Activated CD4-positive, alpha-beta T cell treated with anti-CD3 and anti-CD28 coated beads, Interleukin-10, Interleukin-2, amounts not matched to agents 100 ng/mL and 50 ng/mL, durations not matched to agents 16 hours and 8 hours (primary cell): Measurements from ENCODE around the gene ARID2.

Experiments used
- DNase-seq: peaks from one replicate; pipeline ENCODE4 v3.0.0-alpha.2; 2020

Gene ARID2

GRCh38 chr12:45721369-45721768 lies 8.1 kb upstream of the ARID2 start:
- no peak for DNase-seq

DNA sequence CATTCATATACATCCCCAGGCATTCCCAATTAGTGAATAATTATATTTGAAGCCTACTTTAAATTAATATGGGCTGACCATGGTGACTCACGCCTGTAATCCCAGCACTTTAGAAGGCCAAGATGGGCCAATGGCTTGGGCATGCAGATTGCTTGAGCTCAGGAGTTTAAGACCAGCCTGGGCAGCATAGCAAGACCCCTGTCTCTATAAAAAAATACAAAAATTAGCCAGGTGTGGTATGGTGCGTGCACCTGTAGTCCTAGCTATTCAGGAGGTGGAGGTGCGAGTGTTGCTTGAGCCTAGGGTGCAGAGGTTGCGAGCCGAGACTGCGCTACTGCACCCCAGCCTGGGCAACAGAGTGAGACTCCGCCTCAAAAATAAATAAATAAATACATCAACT lies 7.6 kb upstream of the ARID2 start:
- DNase-seq = no peak

- peak; percentile 65 for DNase-seq
Observed at GRCh38 chr12:45725631-45726602, 3.6 kb upstream of the ARID2 start.

- DNase-seq = peak; percentile 30
Observed at GRCh38 chr12:45726603-45727300, 2.8 kb upstream of the ARID2 start.

GRCh38 chr12:45727301-45727979 lies 2.1 kb upstream of the ARID2 start:
- DNase-seq = peak; percentile 95

- DNase-seq = no peak
Observed at GRCh38 chr12:45727980-45728629, 1.4 kb upstream of the ARID2 start.

DNA sequence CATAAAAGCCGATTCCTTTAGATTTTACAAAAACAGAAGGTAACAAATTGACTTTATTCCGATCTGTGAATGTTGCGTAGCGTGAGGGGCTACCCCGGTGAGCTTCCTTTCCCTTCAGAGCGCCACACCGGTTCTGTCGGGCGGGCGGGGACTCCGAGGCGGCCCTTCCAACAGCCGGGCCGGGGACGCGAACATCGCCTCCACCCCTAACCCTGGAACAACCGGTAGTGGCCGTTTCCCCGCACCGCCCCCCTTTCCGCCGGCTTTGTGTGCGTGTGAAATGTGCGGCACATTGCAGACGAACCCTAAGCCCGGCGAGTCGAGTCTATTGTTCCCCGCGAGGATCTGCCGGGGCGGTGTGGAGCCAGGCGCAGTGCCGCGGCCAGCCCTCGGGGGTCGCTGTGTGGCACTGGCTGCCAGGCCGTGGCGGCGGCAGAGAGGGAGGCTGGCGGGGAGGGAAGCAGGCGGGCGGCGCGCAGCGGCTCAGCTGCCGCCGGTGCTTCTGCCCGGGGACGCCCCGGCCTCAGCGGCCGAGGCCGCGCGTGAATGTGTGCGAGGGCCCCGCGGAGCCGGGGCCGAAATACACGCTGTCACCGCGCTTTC lies 775 bp upstream of the ARID2 start:
- peak; percentile 98 for DNase-seq

DNA sequence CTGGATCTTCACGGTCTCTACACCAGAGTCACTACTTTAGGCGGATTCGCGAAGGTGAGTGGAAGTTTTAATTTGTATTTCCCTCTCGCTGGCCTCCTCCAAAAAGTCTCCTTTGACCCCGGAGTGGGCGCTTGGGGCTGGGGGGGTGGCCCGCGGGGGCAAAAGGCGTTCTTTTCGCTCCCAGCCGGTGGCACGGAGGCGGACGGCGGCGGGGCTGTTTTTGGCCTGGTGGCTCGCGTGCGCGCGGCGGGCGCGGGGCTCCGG lies 510 bp downstream of the ARID2 start:
- peak; percentile 36 for DNase-seq

DNA sequence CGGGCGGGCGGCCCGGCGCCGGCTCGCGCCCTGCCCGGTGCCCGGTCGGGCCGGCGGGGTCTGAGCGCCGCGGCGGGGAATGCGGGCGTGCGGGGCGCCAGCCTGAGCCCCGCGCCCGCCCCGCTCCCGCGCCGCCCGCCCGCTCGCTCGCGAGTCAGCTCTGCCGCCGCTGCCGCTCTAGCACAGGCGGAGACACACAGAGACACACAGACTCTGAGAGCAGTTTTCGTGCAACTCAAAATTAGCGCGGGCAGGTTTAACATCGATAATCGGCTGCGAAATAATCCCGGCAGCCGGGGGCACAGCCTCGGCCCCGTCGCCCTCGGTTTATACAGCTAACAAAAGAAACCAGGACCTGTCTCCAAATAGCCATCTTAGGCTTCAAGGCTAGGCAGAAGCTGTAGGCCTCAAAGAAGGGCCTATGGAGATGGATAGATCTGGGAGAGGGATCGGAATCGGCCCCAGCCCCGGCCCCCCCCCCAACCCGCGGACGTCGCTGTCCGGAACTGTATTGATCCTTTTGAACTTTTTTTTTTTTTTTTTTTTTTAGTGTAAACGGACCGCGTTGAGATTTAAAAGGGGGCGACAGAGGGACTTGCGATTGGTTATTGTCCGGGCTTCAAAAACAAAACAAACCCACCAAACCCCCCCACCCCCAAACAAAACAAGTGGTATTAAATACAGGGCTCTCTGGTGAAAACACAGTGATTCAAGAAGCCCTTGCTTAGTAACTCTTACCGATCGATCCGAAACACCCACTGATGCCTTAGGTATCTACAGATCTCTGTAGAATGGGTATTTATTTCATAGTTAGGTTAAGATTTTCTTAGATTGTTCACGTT lies 1.1 kb downstream of the ARID2 start:
- peak; percentile 67 for DNase-seq

GRCh38 chr12:45731190-45731775 lies 1.8 kb downstream of the ARID2 start:
- no peak for DNase-seq

- peak; percentile 55 for DNase-seq
Observed at GRCh38 chr12:45732250-45732649, 2.7 kb downstream of the ARID2 start.

DNA sequence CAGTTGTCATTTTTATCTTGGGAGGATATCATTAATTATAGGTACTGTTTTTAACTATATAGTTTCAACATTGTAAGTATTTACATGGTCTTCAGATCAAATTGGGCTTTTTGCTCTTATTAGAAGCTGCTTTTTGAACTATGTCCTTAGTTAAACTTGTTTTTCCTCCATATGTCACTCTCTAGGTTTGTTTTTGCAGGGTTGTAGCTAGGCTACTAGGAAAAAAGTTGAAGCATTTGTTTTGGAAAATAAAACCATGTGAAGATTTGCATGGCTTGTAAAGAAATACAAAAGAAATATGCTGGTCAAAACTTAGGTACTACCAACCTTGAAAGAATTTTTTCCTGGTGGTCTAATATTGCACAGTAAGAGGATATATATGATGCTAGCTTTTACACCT lies 3.4 kb downstream of the ARID2 start:
- no peak for DNase-seq

DNA sequence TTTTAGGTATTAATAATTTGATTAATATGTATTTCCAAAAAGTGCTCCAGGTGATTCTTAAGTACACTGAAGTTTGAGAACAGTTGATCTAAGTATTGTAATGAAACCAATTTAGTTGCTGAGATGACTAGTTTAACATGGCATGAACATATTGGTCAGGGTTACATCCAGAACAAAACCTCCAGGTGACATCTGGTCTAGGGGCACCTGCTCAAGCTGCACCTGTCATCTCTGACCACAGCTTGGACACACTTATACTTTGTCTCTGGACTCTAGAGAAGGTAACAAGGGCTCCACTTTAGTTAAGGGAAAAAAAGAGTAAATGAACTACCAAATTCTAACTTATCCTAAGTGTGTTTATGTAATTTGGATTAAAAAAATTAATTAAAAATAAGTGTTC lies 8.1 kb downstream of the ARID2 start:
- DNase-seq = no peak

DNA sequence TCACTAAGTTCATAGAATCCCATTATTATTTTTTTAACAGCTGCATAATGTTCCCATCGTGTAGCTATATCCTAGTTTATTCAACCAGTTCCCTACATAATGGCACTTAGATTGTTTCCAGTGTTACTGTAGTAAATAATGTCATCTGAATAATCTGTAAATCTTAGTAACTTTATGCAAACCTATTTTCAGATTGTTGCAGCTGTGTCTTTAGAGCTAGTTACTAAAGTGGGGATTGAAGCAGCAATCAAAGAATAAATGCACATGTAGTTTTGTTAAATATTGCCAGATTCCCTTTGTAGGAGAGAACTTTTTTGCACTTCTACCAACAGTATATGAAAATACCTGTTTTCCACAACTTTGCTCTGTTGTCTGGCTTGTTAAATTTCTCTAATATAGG lies 13.1 kb downstream of the ARID2 start:
- DNase-seq = no peak

DNA sequence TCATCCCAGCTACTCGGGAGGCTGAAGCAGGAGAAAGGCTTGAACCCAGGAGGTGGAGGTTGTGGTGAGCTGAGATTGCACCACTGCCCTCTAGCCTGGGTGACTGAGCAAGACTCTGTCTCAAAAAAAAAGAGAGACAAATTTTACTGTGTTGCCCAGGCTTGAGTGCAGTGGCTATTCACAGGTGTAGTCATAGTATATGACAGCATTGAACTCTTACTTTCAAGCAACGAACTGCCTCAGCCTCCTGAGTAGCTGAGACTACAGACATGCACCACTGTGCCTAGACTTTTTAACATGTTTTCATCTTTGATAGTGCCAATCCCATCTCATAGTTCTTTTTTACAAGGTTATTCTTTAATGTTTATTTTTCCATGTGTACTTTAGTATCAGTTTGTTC lies 13.7 kb downstream of the ARID2 start:
- no peak for DNase-seq

GRCh38 chr12:45745861-45746277 lies 16.4 kb downstream of the ARID2 start:
- DNase-seq = peak; percentile 4

DNA sequence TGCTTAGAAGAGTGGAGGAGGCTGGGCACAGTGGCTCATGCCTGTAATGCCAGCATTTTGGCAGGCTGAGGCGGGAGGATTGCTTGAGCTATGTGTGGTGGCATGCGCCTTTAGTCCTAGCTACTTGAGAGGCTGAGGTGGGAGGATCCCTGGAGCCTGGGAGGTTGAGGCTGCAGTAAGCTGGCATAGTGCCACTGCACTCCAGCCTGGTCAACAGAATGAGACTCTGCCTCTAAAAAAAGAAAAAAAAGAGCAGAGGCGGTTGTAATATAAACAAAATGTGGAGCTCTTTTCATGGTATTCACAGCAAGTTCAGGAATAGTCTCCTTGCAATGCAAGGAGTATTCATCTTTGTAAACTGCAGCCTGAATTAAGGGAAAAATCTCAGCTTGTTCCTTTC lies 27.2 kb downstream of the ARID2 start:
- no peak for DNase-seq

GRCh38 chr12:45757172-45757571 lies 27.7 kb downstream of the ARID2 start:
- DNase-seq = no peak

- no peak for DNase-seq
Observed at GRCh38 chr12:45760333-45760732, 30.8 kb downstream of the ARID2 start.

GRCh38 chr12:45762185-45763110 lies 32.9 kb downstream of the ARID2 start:
- peak; percentile 12 for DNase-seq
